Epidermal melanocyte (primary cell): ENCODE results near the gene ADAR.

Experiments
- DNase-seq: peaks from one replicate; pipeline ENCODE4 v3.0.0; 2011; ENCODE audit warnings: low spot score; ENCODE audit not compliant: insufficient read length

ADAR gene

DNA sequence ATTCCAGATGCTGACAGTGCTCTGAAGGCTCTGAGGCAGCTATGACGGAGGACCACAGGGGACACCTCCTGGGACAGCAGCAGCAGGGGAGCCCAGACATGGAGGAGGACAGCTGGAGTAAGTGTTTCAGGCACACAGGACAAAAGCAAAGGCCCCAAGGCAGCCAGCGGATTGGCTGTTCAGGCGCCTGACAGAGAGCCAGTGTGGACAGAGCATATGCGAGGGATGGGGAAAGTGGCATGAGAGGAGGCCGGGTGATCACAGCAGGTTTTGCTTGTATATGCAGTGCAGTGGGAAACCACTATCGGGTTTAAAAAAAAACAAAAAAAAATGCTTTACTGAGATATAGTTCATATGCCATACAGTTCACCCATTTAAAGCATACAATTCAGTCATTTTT lies 21.3 kb downstream of the ADAR start:
- no peak for DNase-seq

GRCh38 chr1:154586231-154586630 lies 21.8 kb downstream of the ADAR start:
- no peak for DNase-seq

DNA sequence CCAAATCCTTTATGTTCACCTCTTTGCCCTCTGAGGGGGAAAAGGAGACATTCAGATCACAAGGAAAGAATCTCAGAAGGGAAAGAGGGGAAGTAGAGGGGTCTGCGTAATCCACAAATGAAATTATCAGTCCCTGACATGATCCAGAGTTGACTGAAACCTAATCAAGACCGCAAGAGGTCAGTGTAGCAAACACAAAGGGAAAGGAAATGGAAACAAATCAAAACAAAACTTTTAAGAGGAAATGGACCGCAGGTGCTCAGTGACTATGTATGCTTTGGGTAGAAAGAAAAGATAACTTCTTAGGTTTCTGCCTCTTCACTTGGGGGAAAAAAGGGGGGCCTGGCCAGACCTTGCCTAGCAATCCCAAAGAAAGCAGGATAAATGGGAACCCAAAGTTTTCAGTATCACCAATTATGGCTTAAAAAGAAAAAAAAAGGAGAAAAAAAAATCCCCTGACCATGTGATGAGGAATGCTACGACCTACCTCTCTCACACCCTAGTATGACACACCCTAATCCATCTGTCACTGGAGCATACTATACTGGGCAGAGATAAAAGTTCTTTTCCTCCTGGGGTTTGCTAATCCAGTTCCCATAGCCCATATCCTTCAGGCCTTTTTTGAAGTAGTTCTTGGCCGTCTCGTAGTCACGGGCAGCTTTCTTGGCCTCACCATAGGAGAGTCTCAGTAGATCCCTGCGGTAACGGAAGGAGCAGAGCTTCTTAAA lies 23.6 kb downstream of the ADAR start:
- no peak for DNase-seq

- DNase-seq = no peak
These were observed 24.2 kb downstream of the ADAR start for GRCh38 chr1:154583773-154584172.

DNA sequence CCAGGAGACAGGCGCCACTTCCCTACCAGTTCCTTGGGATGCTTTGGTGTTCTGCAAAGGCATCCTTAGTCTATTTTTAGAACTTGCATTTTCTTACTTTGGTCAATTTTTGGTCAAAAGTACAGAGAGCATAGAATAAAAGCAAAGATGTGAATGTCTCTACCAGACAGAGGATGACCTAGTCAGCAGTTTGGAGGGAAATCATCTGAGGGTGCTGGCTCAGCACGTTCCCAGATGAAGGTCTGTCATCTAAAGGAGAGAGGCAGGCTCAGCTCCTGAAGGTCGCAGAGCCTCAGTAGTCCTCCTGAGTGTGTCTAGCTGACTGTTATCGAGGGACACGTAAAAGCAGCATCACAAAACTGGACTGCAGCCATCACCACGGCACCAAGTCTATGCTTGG lies 25.1 kb downstream of the ADAR start:
- DNase-seq = no peak

DNA sequence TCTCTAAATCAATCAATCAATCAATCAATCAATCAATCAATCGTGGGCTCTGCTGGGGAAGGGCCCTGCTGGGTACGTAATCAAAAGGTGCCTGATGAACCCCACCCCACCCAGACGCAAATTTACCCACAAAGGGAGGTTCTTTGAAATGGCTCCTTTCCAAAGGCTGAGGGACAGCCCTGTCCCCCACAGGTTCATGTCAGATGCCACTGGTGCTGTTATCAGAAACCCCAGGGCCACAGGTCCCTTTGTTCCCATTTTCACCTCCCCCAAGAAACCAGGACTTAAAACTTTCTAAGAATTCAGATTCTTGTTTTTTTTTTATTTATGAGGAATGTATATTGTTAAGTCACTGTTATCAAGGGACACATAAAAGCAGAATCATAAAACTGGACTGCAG lies 26.2 kb downstream of the ADAR start:
- no peak for DNase-seq

DNA sequence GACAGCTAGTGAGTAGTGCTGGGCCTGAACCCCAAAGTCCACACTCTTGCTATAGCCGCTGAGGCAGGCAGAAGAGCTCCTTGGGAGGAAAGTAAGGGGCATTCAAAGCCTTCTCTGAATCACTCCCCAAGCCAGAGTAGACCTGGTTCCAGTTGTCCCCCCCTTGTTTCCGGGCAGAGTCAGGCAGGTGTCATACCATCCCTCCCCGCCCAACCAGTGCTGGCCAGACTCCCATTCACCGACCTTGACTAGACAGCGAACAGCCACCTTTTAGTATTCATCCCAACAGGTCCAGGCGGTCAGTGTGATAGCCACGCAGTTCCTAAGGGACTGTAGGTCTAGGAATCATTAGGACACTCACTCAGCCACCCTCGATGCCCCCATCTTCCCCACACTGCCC lies 28.6 kb downstream of the ADAR start:
- DNase-seq = no peak

DNA sequence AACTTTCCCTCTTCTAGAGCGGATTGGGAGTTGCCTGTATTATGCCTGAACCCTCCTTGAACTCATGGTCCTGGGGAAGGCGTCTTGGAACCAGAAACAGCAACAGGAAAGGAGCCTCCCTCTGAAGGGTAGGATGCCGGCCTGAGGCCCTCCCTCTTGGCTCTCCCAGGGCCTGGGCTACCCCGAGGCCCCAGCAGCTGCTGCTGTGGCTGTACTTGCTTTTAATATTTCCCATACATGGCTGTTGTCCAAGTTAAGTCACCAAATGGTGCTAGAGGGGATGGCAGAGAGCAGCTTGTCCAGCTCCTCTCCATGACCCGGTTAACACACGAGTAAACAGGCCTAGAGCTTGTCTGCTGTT lies 29.9 kb downstream of the ADAR start:
- no peak for DNase-seq

DNA sequence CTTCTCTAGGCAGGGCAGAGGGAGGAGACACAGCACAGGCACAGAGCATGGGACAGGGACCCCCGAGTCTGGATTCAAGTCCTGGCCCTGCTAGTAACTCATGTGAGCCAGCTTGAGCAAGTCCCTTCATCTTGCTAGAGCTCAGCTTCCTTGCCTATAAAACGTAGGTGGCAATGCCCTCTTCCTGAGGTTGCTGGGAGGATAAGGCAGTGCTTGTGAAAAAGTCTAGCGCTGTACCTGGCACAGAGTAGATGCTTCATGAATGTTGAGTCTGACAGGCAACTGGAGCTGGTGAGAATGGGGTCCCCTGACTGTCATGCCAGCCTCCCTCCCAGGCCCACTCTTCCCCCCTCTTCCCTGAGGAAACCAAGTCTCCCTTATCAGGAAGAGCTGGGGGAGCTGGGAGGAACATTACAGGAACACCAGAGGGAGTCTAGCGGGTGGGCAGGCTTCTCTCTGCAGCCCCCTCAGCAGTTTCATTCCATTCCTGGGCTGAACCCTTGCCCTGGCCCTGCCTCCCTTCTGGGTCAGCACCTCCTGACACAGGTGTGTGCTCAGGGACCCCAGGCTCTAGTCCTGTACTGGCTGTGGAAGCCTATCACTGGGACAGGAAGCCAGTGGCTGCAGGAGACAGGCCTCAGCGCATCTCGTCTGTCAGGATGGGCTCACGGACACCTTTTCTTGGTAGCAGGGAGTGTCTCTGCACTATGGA lies 30.5 kb downstream of the ADAR start:
- no peak for DNase-seq

GRCh38 chr1:154575951-154576566 lies 31.9 kb downstream of the ADAR start:
- no peak for DNase-seq

GRCh38 chr1:154575147-154575927 lies 32.6 kb downstream of the ADAR start:
- no peak for DNase-seq

DNA sequence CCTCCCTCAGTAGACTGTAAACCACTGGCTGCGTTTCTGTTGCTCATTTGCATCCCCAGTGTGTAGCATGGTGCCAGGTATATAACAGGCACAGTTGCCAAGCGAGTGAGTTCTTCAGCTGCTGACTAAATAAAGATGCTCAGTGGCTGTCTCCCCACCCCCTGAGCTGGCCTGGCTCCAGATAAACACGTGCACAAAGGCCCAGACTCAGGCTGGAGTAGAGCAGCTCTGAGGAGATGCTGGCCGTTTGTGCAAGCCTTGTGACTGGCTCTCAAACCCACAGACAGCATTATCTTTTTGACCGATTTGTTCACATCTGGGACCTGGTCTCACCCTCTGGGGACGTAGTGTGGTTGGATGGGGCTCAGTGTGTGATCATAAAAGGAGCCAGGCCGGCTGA lies 33.3 kb downstream of the ADAR start:
- no peak for DNase-seq

DNA sequence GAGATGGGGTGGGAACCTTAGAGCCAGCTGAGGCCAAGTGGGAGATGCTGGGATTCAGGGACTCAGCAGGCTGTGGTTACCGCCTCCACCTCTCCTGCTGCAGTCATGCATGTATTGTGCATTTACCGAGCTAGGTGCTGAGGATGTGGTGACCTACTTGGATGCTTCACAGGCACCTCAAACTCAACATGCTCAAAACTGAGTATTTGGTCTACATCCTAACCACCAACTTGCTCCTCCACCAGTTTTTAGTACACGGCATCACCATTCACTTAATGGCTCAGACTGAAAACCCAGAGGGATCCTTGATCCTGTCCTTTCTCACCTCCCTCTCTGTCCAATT lies 34.8 kb downstream of the ADAR start:
- no peak for DNase-seq

DNA sequence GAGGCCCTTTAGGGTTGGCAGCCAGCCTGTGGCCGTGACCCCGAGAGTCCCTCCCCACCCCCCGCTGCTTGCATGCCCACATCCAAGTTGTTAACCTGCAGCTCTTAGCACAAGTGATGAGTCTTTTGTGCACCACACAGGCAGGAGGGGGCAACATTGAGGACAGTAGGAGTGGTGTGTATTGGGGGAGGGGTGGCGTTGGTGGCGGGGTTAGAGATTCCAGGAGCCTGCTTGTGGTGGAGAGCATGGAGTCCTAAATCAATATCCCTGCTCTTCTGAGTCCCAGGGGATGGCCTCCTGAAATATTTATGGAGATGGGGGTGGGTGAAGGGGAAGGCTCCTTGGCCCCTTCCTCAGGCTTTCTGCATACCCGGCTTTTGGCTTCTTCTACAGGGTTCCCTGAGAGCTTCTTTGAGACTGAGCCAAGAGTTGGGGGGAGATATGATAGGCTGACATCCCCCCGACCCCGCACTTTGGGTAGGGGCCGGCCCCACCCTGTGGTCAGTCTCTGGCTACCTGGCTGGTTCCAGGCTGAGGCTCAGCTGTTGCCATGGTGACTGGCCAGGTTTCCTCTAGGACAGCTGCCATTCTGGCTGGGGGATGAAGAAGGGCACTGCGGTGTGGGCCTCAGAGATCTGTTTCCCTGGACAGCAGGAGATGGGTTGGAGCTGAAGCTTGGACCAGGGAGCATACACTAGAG lies 35.4 kb downstream of the ADAR start:
- no peak for DNase-seq

GRCh38 chr1:154571964-154572288 lies 36.1 kb downstream of the ADAR start:
- DNase-seq = no peak

- DNase-seq = no peak
These were observed 36.6 kb downstream of the ADAR start for GRCh38 chr1:154571244-154571963.

DNA sequence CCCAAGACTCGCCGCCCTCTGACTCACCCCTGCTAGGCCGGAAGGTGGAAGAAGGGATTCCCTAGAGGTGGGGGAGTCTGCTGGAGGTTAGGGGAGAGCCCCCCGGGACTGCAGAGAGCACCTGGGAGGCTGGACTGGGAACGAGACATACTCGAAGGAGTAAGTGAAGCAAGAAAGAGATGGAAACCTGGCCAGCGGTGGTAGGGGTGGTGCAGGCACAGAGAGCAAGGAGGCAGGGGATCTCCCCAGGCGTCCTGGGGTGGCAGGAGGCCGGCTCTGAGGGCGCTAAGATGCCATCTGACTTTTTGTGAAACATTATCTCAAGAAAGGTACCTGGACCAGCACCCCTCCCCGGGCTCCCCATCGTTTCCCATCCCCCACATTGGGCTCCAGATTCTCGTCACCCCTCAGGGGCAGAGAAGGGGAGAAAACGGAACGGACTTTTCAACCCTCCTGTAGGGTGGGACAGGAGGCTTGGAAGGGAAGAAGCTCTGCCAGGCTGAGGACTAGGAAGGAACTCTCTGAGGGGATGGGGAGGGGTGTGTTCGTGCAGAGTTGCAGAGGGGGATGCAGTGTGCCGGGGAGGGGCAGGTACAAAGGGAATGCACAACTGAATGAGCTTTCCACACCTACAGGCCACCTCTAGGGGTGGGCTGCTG lies 39.7 kb downstream of the ADAR start:
- no peak for DNase-seq

- peak; percentile 69 for DNase-seq
These were observed 40.4 kb downstream of the ADAR start, which contains the start of gene CHRNB2 for GRCh38 chr1:154567386-154568156. Gene CHRNB2, plus strand, starts transcription at chr1:154567778. Its CDS starts 267 bp downstream, at chr1:154568045.

DNA sequence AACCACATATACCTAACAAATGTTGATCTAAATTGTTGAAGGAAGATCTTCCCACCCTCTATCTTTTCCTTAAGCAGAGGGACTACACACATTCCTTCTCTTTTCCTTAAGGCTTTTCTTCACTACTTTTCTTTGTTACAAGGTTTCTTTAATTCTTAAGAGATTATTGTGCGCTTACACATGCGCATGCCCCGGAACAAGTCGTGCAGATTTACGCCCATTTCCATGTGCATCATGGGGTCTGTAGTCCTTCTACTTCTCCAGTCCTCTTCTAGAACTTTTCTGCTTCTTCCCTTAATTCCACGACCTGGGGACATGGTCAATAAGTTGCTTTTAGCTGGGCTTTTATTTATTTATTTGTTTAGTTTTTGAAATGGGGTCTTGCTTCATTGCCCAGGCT lies 42.1 kb downstream of the ADAR start:
- DNase-seq = no peak
